ENCODE measurements around the gene RPL5. TPM values are rescaled to one million over a fixed set of nuclear protein-coding genes. Genes with fewer than 3 reads are reported as not detected.

The RPL5 gene
- total RNA-seq, 2 donors from 2014 or later, result 647 to 909 TPM

GRCh38 chr1:92877081-92877711 lies 45.4 kb downstream of the RPL5 start:
- peak overlapping the region; percentile 66 for H3K4me3 Mint-ChIP-seq
- H3K4me1 Mint-ChIP-seq (ENCODE audit: low read depth in 2 of 2), result peaks cover 15 to 22% of the 10 kb centered on the region in 2 donors
- H3K36me3 Mint-ChIP-seq, result peaks cover 4% of the 10 kb centered on the region
- no peaks in the 10 kb centered on the region for H3K27me3 Mint-ChIP-seq
- ATAC-seq, result no peak
- no peaks in the 10 kb centered on the region for H3K9me3 Mint-ChIP-seq
- DNase-seq (ENCODE audit: low spot score), result no peak
- H3K27ac Mint-ChIP-seq, result peak overlapping the region; percentile 71 to 93

- peak; percentile 73 to 80 for ATAC-seq
- Mint-ChIP-seq H3K27ac (peak overlapping the region; percentile 71 to 93), H3K4me3 (peak overlapping the region; percentile 66), H3K9me3 (no peaks in the 10 kb centered on the region), H3K4me1 (ENCODE audit: low read depth in 2 of 2) (peaks cover 21 to 27% of the 10 kb centered on the region in 2 donors), H3K27me3 (no peaks in the 10 kb centered on the region), H3K36me3 (no peaks in the 10 kb centered on the region)
- no peak for DNase-seq (ENCODE audit: low spot score)
Measured at GRCh38 chr1:92877792-92878191, 46.0 kb downstream of the RPL5 start.

- no peak for DNase-seq (ENCODE audit: low spot score)
- H3K36me3 Mint-ChIP-seq, result no peaks in the 10 kb centered on the region
- H3K9me3 Mint-ChIP-seq, result no peaks in the 10 kb centered on the region
- H3K4me3 Mint-ChIP-seq, result no peak overlapping the region
- peaks cover 33 to 39% of the 10 kb centered on the region in 2 donors for H3K4me1 Mint-ChIP-seq (ENCODE audit: low read depth in 2 of 2)
- H3K27me3 Mint-ChIP-seq, result no peaks in the 10 kb centered on the region
- no peak for ATAC-seq
- peak overlapping the region; percentile 8 to 75 for H3K27ac Mint-ChIP-seq
Measured at GRCh38 chr1:92879316-92879968, 47.6 kb downstream of the RPL5 start.

GRCh38 chr1:92881391-92881790 lies 49.6 kb downstream of the RPL5 start:
- Mint-ChIP-seq H3K4me3 (no peak overlapping the region), H3K27me3 (no peaks in the 10 kb centered on the region), H3K36me3 (no peaks in the 10 kb centered on the region), H3K27ac (no peak overlapping the region), H3K9me3 (no peaks in the 10 kb centered on the region), H3K4me1 (ENCODE audit: low read depth in 2 of 2) (peaks cover 33 to 36% of the 10 kb centered on the region in 2 donors)
- no peak for DNase-seq (ENCODE audit: low spot score)
- ATAC-seq, result no peak

GRCh38 chr1:92882819-92883218 lies 51.0 kb downstream of the RPL5 start:
- peaks cover 23 to 32% of the 10 kb centered on the region in 2 donors for H3K4me1 Mint-ChIP-seq (ENCODE audit: low read depth in 2 of 2)
- DNase-seq (ENCODE audit: low spot score), result peak; percentile 73
- H3K4me3 Mint-ChIP-seq, result peak overlapping the region; percentile 69
- H3K27me3 Mint-ChIP-seq, result no peaks in the 10 kb centered on the region
- H3K36me3 Mint-ChIP-seq, result no peaks in the 10 kb centered on the region
- H3K27ac Mint-ChIP-seq, result peak overlapping the region; percentile 78 to 95
- no peaks in the 10 kb centered on the region for H3K9me3 Mint-ChIP-seq
- ATAC-seq, result peak; percentile 84 to 92

- no peak for DNase-seq (ENCODE audit: low spot score)
- H3K27ac Mint-ChIP-seq, result peak overlapping the region; percentile 78 to 95
- H3K36me3 Mint-ChIP-seq, result no peaks in the 10 kb centered on the region
- H3K4me1 Mint-ChIP-seq (ENCODE audit: low read depth in 2 of 2), result peaks cover 19 to 28% of the 10 kb centered on the region in 2 donors
- ATAC-seq, result peak; percentile 36 to 52
- no peaks in the 10 kb centered on the region for H3K9me3 Mint-ChIP-seq
- H3K27me3 Mint-ChIP-seq, result no peaks in the 10 kb centered on the region
- peak overlapping the region; percentile 69 for H3K4me3 Mint-ChIP-seq
Measured at GRCh38 chr1:92883297-92883696, 51.5 kb downstream of the RPL5 start.

GRCh38 chr1:92884195-92884594 lies 52.4 kb downstream of the RPL5 start:
- no peak for ATAC-seq
- H3K4me3 Mint-ChIP-seq, result no peak overlapping the region
- peak overlapping the region; percentile 78 to 95 for H3K27ac Mint-ChIP-seq
- no peaks in the 10 kb centered on the region for H3K27me3 Mint-ChIP-seq
- DNase-seq (ENCODE audit: low spot score), result no peak
- H3K36me3 Mint-ChIP-seq, result no peaks in the 10 kb centered on the region
- H3K4me1 Mint-ChIP-seq (ENCODE audit: low read depth in 2 of 2), result peaks cover 19 to 27% of the 10 kb centered on the region in 2 donors
- no peaks in the 10 kb centered on the region for H3K9me3 Mint-ChIP-seq

GRCh38 chr1:92886886-92887419 lies 55.1 kb downstream of the RPL5 start:
- no peak for ATAC-seq
- H3K9me3 Mint-ChIP-seq, result no peaks in the 10 kb centered on the region

GRCh38 chr1:92887465-92887864 lies 55.6 kb downstream of the RPL5 start:
- no peak for DNase-seq (ENCODE audit: low spot score)
- Mint-ChIP-seq H3K27ac (peak overlapping the region in 1 of 2 donors; percentile 28), H3K36me3 (peaks cover under 1% of the 10 kb centered on the region)

More at GRCh38 chr1:92886886-92887419, 55.1 kb downstream of the RPL5 start:
- H3K36me3 Mint-ChIP-seq, result no peaks in the 10 kb centered on the region
- peak overlapping the region in 1 of 2 donors; percentile 28 for H3K27ac Mint-ChIP-seq
- H3K4me1 Mint-ChIP-seq (ENCODE audit: low read depth in 2 of 2), result peaks cover 19 to 22% of the 10 kb centered on the region in 2 donors
- no peak overlapping the region for H3K4me3 Mint-ChIP-seq
- DNase-seq (ENCODE audit: low spot score), result no peak
- no peaks in the 10 kb centered on the region for H3K27me3 Mint-ChIP-seq

More at GRCh38 chr1:92887465-92887864, 55.6 kb downstream of the RPL5 start:
- no peak overlapping the region for H3K4me3 Mint-ChIP-seq
- peaks cover 15 to 22% of the 10 kb centered on the region in 2 donors for H3K4me1 Mint-ChIP-seq (ENCODE audit: low read depth in 2 of 2)
- ATAC-seq, result no peak
- no peaks in the 10 kb centered on the region for H3K9me3 Mint-ChIP-seq
- H3K27me3 Mint-ChIP-seq, result no peaks in the 10 kb centered on the region

Other genes starting within 250 kb of the RPL5 start
- 1 to 10 TPM; 1.2 to 6.1 TPM for gene EVI5, start 46.9 kb upstream of the RPL5 start, total RNA-seq
- 1 to 10 TPM; 2.2 to 4.2 TPM for gene DIPK1A, start 129.4 kb downstream of the RPL5 start, total RNA-seq
- gene MTF2, start 247.2 kb downstream of the RPL5 start, total RNA-seq, result 10 to 100 TPM; 45.1 to 63.6 TPM